GM12878 (cell line): ENCODE results near the gene EP400. TPM values are rescaled to one million over a fixed set of nuclear protein-coding genes. Genes with fewer than 3 reads are reported as not detected.

Source experiments
- ATAC-seq: fragments of 200-7000 bp; cut with Tn5 transposase; 3 replicates; pipeline ENCODE4 v1.9.1; 2020; ENCODE audit warnings: mild to moderate bottlenecking, moderate library complexity
- BruUV-seq: library from RNA; stranded (reverse); fragments of 400-500 nt; replicated peaks from 2 replicates; lab custom pipeline; 2021; lab: Mats Ljungman, UMichigan
- CTCF ChIA-PET: fragments of 300-600 bp; sonication (Branson Sonifier 250); formaldehyde crosslinking; extraction: SDS; loops from one replicate; lab custom pipeline; 2021; ENCODE audit warnings: inconsistent platforms; lab: Yijun Ruan, JAX
- POLR2A ChIA-PET: fragments of 350-600 bp; formaldehyde crosslinking; extraction: SDS; loops from one replicate; lab custom pipeline; 2021; ENCODE audit warnings: inconsistent platforms; lab: Charles Lee
- RAD21 ChIA-PET: fragments of 300-600 bp; sonication (Branson Sonifier 250); formaldehyde crosslinking; loops from one replicate; lab custom pipeline; 2023; ENCODE audit warnings: antibody characterized with exemption; ENCODE audit not compliant: unreplicated experiment; lab: Charles Lee
- SMC1A ChIA-PET: fragments of 300-600 bp; sonication (Branson Sonifier 250); formaldehyde crosslinking; loops from one replicate; lab custom pipeline; 2023; ENCODE audit not compliant: unreplicated experiment, uncharacterized antibody; lab: Charles Lee
- DNase-seq: peaks from one replicate; pipeline ENCODE4 v3.0.0-alpha.2; 2011; ENCODE audit warnings: low read depth, low spot score
- FAIRE-seq: peaks from 3 replicates; lab custom pipeline; 2011; peaks lifted over from hg19 to GRCh38; lab: Jason Lieb, UNC
- H2AFZ ChIP-seq: 2 replicates; pipeline ENCODE4 v1.6.0; 2011; ENCODE audit warnings: low read depth, low read length, control low read depth; ENCODE audit not compliant: control insufficient read depth
- H3K27ac ChIP-seq: 2 replicates; pipeline ENCODE4 v1.5.1; 2011; ENCODE audit warnings: control low read depth; ENCODE audit not compliant: control insufficient read depth, insufficient read depth
- H3K27me3 ChIP-seq, 2 experiments: replicated peaks in 1 of 2; 2 replicates each; pipeline versions ENCODE4 v1.6.0 to v1.6.1; 2011; ENCODE audit warnings: low read length in 1 of 2; ENCODE audit not compliant: control insufficient read depth in 2 of 2, insufficient read depth in 2 of 2
- H3K36me3 ChIP-seq, 2 experiments: 2 replicates each; pipeline ENCODE4 v1.5.1; 2011; ENCODE audit warnings: low read length in 1 of 2; ENCODE audit not compliant: control insufficient read depth in 2 of 2, insufficient read depth in 2 of 2
- H3K4me1 ChIP-seq: 2 replicates; pipeline ENCODE4 v1.6.1; 2011; ENCODE audit warnings: mild to moderate bottlenecking, low read length, moderate library complexity, mixed read lengths; ENCODE audit not compliant: control insufficient read depth, insufficient read depth
- H3K4me2 ChIP-seq: 2 replicates; pipeline ENCODE4 v1.6.0; 2011; ENCODE audit warnings: control low read depth; ENCODE audit not compliant: control insufficient read depth, insufficient read depth
- H3K4me3 ChIP-seq: fragments of 200-600 bp; sonication (generic); 2 replicates; pipeline ENCODE4 v1.5.1; 2016
- H3K79me2 ChIP-seq: 2 replicates; pipeline ENCODE4 v1.6.0; 2011; ENCODE audit warnings: low read length; ENCODE audit not compliant: control insufficient read depth, insufficient read depth
- H3K9ac ChIP-seq: 2 replicates; pipeline ENCODE4 v1.8.0; 2011; ENCODE audit warnings: low read length, control low read depth, mixed read lengths; ENCODE audit not compliant: control insufficient read depth, insufficient read depth
- H3K9me3 ChIP-seq: replicated peaks from 3 replicates; pipeline ENCODE4 v1.5.1; 2011; ENCODE audit warnings: mild to moderate bottlenecking, low read length; ENCODE audit not compliant: control insufficient read depth, insufficient read depth
- H4K20me1 ChIP-seq: 2 replicates; pipeline ENCODE4 v1.6.0; 2011; ENCODE audit not compliant: control insufficient read depth, insufficient read depth
- BACH1 ChIP-seq: fragments of 450-650 bp; IDR thresholded peaks from 2 replicates; pipeline ENCODE4 v1.6.1; 2017; ENCODE audit warnings: mild to moderate bottlenecking, borderline replicate concordance
- BCL3 ChIP-seq: IDR thresholded peaks from 2 replicates; pipeline ENCODE4 v1.6.1; 2011; ENCODE audit warnings: borderline replicate concordance, low read depth, mild to moderate bottlenecking, moderate library complexity, low read length; ENCODE audit not compliant: insufficient read depth, poor library complexity, severe bottlenecking
- CEBPB ChIP-seq, 2 experiments: fragments of 150-350 bp in 1 of 2; IDR thresholded peaks; 2 replicates each; pipeline ENCODE4 v1.6.1; 2012 to 2014; ENCODE audit warnings: low read depth in 2 of 2, low read length in 2 of 2, borderline replicate concordance in 1 of 2, inconsistent platforms in 1 of 2
- CHD4 ChIP-seq: fragments of 200-600 bp; sonication (generic); IDR thresholded peaks from 2 replicates; pipeline ENCODE4 v1.6.1; 2016; ENCODE audit warnings: mild to moderate bottlenecking
- DPF2 ChIP-seq: fragments of 450-650 bp; IDR thresholded peaks from 2 replicates; pipeline ENCODE4 v1.6.1; 2017; ENCODE audit warnings: mild to moderate bottlenecking
- EED ChIP-seq: sonication (generic); IDR thresholded peaks from 2 replicates; pipeline ENCODE4 v1.6.1; 2016; ENCODE audit warnings: antibody characterized with exemption, low read depth
- ETV6 ChIP-seq, 2 experiments: fragments of 450-650 bp in 1 of 2; IDR thresholded peaks in 1 of 2; conservative IDR thresholded peaks in 1 of 2; 2 replicates each; pipeline ENCODE4 v1.6.1; 2014; ENCODE audit warnings: antibody characterized with exemption in 1 of 2, borderline replicate concordance in 1 of 2, low read depth in 1 of 2, mild to moderate bottlenecking in 1 of 2, moderate library complexity in 1 of 2
- MAX ChIP-seq: IDR thresholded peaks from 2 replicates; pipeline ENCODE4 v1.6.1; 2012; ENCODE audit warnings: low read depth, low read length, improper control_type of control experiment
- MYB ChIP-seq: fragments of 150-350 bp; IDR thresholded peaks from 2 replicates; pipeline ENCODE4 v1.6.1; 2014; ENCODE audit warnings: mild to moderate bottlenecking, low read depth, low read length, borderline replicate concordance
- NR2C1 ChIP-seq: fragments of 450-650 bp; IDR thresholded peaks from 2 replicates; pipeline ENCODE4 v1.6.1; 2017; ENCODE audit warnings: antibody characterized with exemption, mild to moderate bottlenecking, moderate library complexity
- RB1 ChIP-seq: fragments of 450-650 bp; formaldehyde crosslinking; IDR thresholded peaks from 2 replicates; pipeline ENCODE4 v1.6.1; 2017; ENCODE audit warnings: mild to moderate bottlenecking, borderline replicate concordance
- RCOR1 ChIP-seq: conservative IDR thresholded peaks from 2 replicates; pipeline ENCODE4 v1.6.1; 2012; ENCODE audit warnings: low read depth, low read length, improper control_type of control experiment
- SMAD5 ChIP-seq: IDR thresholded peaks from 2 replicates; pipeline ENCODE4 v1.6.1; 2016; ENCODE audit warnings: antibody characterized with exemption, low read depth
- SREBF2 ChIP-seq: IDR thresholded peaks from 2 replicates; pipeline ENCODE4 v1.6.1; 2012; ENCODE audit warnings: mild to moderate bottlenecking, low read length
- WRNIP1 ChIP-seq: IDR thresholded peaks from 2 replicates; pipeline ENCODE4 v1.6.1; 2011; ENCODE audit warnings: low read depth, low read length, improper control_type of control experiment, borderline replicate concordance
- YBX1 ChIP-seq: fragments of 450-650 bp; IDR thresholded peaks from 2 replicates; pipeline ENCODE4 v1.6.1; 2016; ENCODE audit warnings: antibody characterized with exemption
- ZBTB11 ChIP-seq: fragments of 450-650 bp; formaldehyde crosslinking; IDR thresholded peaks from 2 replicates; pipeline ENCODE4 v1.5.0; 2022; ENCODE audit warnings: mild to moderate bottlenecking, missing genetic modification characterization
- ZSCAN29 ChIP-seq: fragments of 450-650 bp; IDR thresholded peaks from 2 replicates; pipeline ENCODE4 v1.6.1; 2017; ENCODE audit warnings: mild to moderate bottlenecking, moderate library complexity
- WGBS: methylation state at CpG from one replicate; pipeline ENCODE4 v1.1.6; 2016; ENCODE audit warnings: low lambda C conversion rate; ENCODE audit not compliant: insufficient replicate concordance, insufficient coverage; ENCODE audit errors: missing lambda C conversion rate; 5-methylcytosine and 5-hydroxymethylcytosine counted together
- in situ Hi-C: fragments of 300-500 bp; cut with MboI; formaldehyde crosslinking; loops from 9 replicates; pipeline ENCODE4 v1.14.3; 2018; ENCODE audit warnings: mixed read lengths
- intact Hi-C: fragments of 100-400 bp; cut with micrococcal nuclease; formaldehyde crosslinking; loops from one replicate; pipeline ENCODE4 v1.14.2; 2022; ENCODE audit not compliant: unreplicated experiment
- polyA plus RNA-seq, 11 experiments: library from polyadenylated mRNA; depleted of rRNA in 4 of 11; unstranded in 6 of 11; stranded (reverse) in 5 of 11; fragments of >200 nt; fragmentation: Nextera tagmentation in 4 of 11; fragmentation: Illumina TruSeq in 1 of 11; extraction: Ambion mirVana in 4 of 11; extraction: Trizol in 1 of 11; gene quantifications; 1 replicate in 1 of 11; 2 replicates in 10 of 11; pipeline versions ENCODE4 v1.2.1 to v1.2.3, GENCODE V29; 2011 to 2016; ENCODE audit warnings: inconsistent platforms in 2 of 11, missing spikeins in 2 of 11, low read depth in 1 of 11
- total RNA-seq, 4 experiments: library from RNA; depleted of rRNA in 3 of 4; stranded (reverse); fragments of >200 nt in 3 of 4; fragmentation: Illumina TruSeq in 1 of 4; extraction: Trizol in 1 of 4; gene quantifications; 2 replicates each; pipeline versions ENCODE4 v1.2.1 to v1.2.3, GENCODE V29; 2013 to 2021

EP400 gene
- total and polyA plus RNA-seq, 10 of the 15 experiments (the other 5 are each of a cell fraction or from before 2014, with no cell fraction given), result 3.8 to 44.2 (median 8.4) TPM

- H3K4me2 ChIP-seq, result no peak overlapping the region
- no peak overlapping the region for H2AFZ ChIP-seq
- no peak overlapping the region for H3K4me3 ChIP-seq
- ATAC-seq, result no peak
- H3K9me3 ChIP-seq, result no peaks in the 10 kb centered on the region
- no peak for TF ChIP-seq YBX1
- TF ChIP-seq CEBPB (IDR thresholded peaks at IDR 0.05; ENCODE audit: borderline replicate concordance in 1 of 2, low read depth in 2 of 2, low read length in 2 of 2), result no peak
- no peak for TF ChIP-seq MYB
- no peak for TF ChIP-seq EED
- TF ChIP-seq BACH1, result no peak
- TF ChIP-seq DPF2, result no peak
- no peak for TF ChIP-seq RCOR1
- TF ChIP-seq MAX, result no peak
- no peak for TF ChIP-seq WRNIP1
- no peak for TF ChIP-seq ZSCAN29
- no peak for TF ChIP-seq BCL3
- TF ChIP-seq NR2C1, result no peak
- TF ChIP-seq CHD4, result no peak
- no peak for TF ChIP-seq SMAD5
- no peak for TF ChIP-seq ETV6 (conservative IDR thresholded peaks at IDR 0.05 in 1 of 2, IDR thresholded peaks at IDR 0.05 in 1 of 2; ENCODE audit: borderline replicate concordance in 1 of 2, low read depth in 1 of 2)
- no peak for TF ChIP-seq RB1
- TF ChIP-seq SREBF2, result no peak
- no peak for TF ChIP-seq ZBTB11 (CRISPR knock-in tag)
- RAD21 ChIA-PET, result no interaction called here
- no peaks in the 10 kb centered on the region for H3K4me1 ChIP-seq
- H3K27ac ChIP-seq, result no peak overlapping the region
- POLR2A ChIA-PET, result no interaction called here
- no TSS peak for BruUV-seq
- intact Hi-C loops, result no loop called here
- CTCF ChIA-PET, result no interaction called here
- H4K20me1 ChIP-seq, result no peaks in the 10 kb centered on the region
- DNase-seq, result no peak
- H3K79me2 ChIP-seq, result no peaks in the 10 kb centered on the region
- SMC1A ChIA-PET, result interaction anchor here (0.9 kb wide), 1 partner anchor 8 kb away, joined by 3 read pairs; no protein-coding TSS in a partner anchor
- no peaks in the 10 kb centered on the region for H3K27me3 ChIP-seq
- H3K36me3 ChIP-seq, result peaks cover 13 to 19% of the 10 kb centered on the region in 2 experiments
- in situ Hi-C loops, result no loop called here
- no peak overlapping the region for H3K9ac ChIP-seq
- peak; percentile 27 for FAIRE-seq
- WGBS, result 95% methylated on average over 19 of the region's 19 CpGs
Measured at GRCh38 chr12:132006056-132006680, 56.4 kb downstream of the EP400 start.
